ENCODE results near the gene PTPRN2. TPM values are rescaled to one million over a fixed set of nuclear protein-coding genes. Genes with fewer than 3 reads are reported as not detected.

PTPRN2 gene
- total and polyA plus RNA-seq, 9 of the 15 experiments (the other 6 are each of a cell fraction or from before 2014, with no cell fraction given): not detected

- no peak overlapping the region for H3K4me2 ChIP-seq (ENCODE audit: insufficient read depth, low read length)
- CTCF ChIA-PET (ENCODE audit: low intra/inter-chr PET ratio): interaction anchor here (0.7 to 1.0 kb wide), 2 partner anchors 152 to 277 kb away, joined by 3 to 4 read pairs; no protein-coding TSS in a partner anchor
- TF ChIP-seq MNT (conservative IDR thresholded peaks at IDR 0.05): no peak
- no peak for TF ChIP-seq NR1H2 (CRISPR knock-in tag; IDR thresholded peaks at IDR 0.05)
- no peak for TF ChIP-seq TEAD2 (tag; IDR thresholded peaks at IDR 0.05)
- no peak for TF ChIP-seq CHD4 (IDR thresholded peaks at IDR 0.05; ENCODE audit: insufficient read depth, insufficient replicate concordance, low read depth, low read length, poor library complexity, severe bottlenecking)
- no peak for TF ChIP-seq ZNF384 (IDR thresholded peaks at IDR 0.05; ENCODE audit: low read depth, low read length)
- TF ChIP-seq ARID2 (IDR thresholded peaks at IDR 0.05): no peak
- TF ChIP-seq ZNF778 (CRISPR knock-in tag; IDR thresholded peaks at IDR 0.05): no peak
- TF ChIP-seq ZNF217 (CRISPR knock-in tag; IDR thresholded peaks at IDR 0.05): no peak
- no peak for TF ChIP-seq ADNP (tag; IDR thresholded peaks at IDR 0.05)
- no peak for TF ChIP-seq KLF6 (CRISPR knock-in tag; IDR thresholded peaks at IDR 0.05; ENCODE audit: borderline replicate concordance)
- no peaks in the 10 kb centered on the region for H3K9me1 ChIP-seq (ENCODE audit: control insufficient read depth, insufficient read depth, low read length)
- H3K79me2 ChIP-seq (ENCODE audit: control insufficient read depth, insufficient read depth, low read length): no peaks in the 10 kb centered on the region
- no peak for ATAC-seq
- peaks cover 13% of the 10 kb centered on the region for H4K20me1 ChIP-seq (replicated peaks; ENCODE audit: control insufficient read depth, insufficient read depth, low read length)
- no peak overlapping the region for H3K9ac ChIP-seq (ENCODE audit: insufficient read depth in 1 of 2, low read depth in 2 of 2, low read length in 2 of 2)
- H3K27me3 ChIP-seq (ENCODE audit: control insufficient read depth in 2 of 2, insufficient read depth in 2 of 2, low read length in 2 of 2): peaks cover 21 to 36% of the 10 kb centered on the region in 2 experiments
- no peak overlapping the region for H2AFZ ChIP-seq (ENCODE audit: low read depth, low read length)
- no peaks in the 10 kb centered on the region for H3K9me3 ChIP-seq (replicated peaks; ENCODE audit: control insufficient read depth, insufficient read depth, low read depth, low read length)
- no peak for DNase-seq (ENCODE audit: extremely low read depth in 1 of 4, low spot score in 3 of 4)
- H3K36me3 ChIP-seq (ENCODE audit: control insufficient read depth, insufficient read depth, low read length): no peaks in the 10 kb centered on the region
- no peak for FAIRE-seq
- no peak overlapping the region for H3K27ac ChIP-seq (ENCODE audit: extremely low read depth, low read depth, low read length)
- POLR2A ChIA-PET: no interaction called here
- no TSS peak for BruUV-seq (replicated peaks)
- peaks cover 0 to 3% of the 10 kb centered on the region in 2 experiments; a peak in 1 of 5 replicates for H3K4me1 ChIP-seq (replicated peaks in 1 of 2; ENCODE audit: control insufficient read depth in 2 of 2, insufficient read depth in 2 of 2, low read length in 2 of 2)
- intact Hi-C loops (cut with micrococcal nuclease): loop anchor here (5.0 to 10.0 kb wide), 2 partner anchors 150 to 482 kb away; no protein-coding TSS in a partner anchor
- no peak overlapping the region for H3K4me3 ChIP-seq
- in situ Hi-C loops (cut with MboI): no loop called here
- WGBS (ENCODE audit: insufficient coverage, low coverage, missing lambda C conversion rate): 0% methylated on average over 5 of the region's 5 CpGs
Measured at GRCh38 chr7:158495216-158495615, 92.4 kb downstream of the PTPRN2 start.
